Dendritic cell treated with granulocyte-macrophage colony-stimulating factor and Interleukin-4, amounts not matched to agents 40 ng/mL and 50 ng/mL, for 4 days (primary cell): Measurements from ENCODE around the gene FASTKD3.
"Not testable (repeated sequence)": the region's sequence is repeated elsewhere in the genome, so short reads cannot be mapped to it uniquely, and the experiment has no call there.

Experiments
- H3K27ac Mint-ChIP-seq: one replicate; pipeline ENCODE4 v1.8.0; 2022; ENCODE audit warnings: mild to moderate bottlenecking, mixed read lengths
- H3K27me3 Mint-ChIP-seq: one replicate; pipeline ENCODE4 v1.8.0; 2022; ENCODE audit warnings: mild to moderate bottlenecking, mixed read lengths
- H3K36me3 Mint-ChIP-seq: one replicate; pipeline ENCODE4 v1.8.0; 2022; ENCODE audit warnings: low read depth, mixed read lengths
- H3K4me1 Mint-ChIP-seq: one replicate; pipeline ENCODE4 v1.8.0; 2022; ENCODE audit warnings: low read depth, mixed read lengths
- H3K4me3 Mint-ChIP-seq: one replicate; pipeline ENCODE4 v1.8.0; 2022; ENCODE audit warnings: mild to moderate bottlenecking, moderate library complexity, mixed read lengths
- H3K9me3 Mint-ChIP-seq: one replicate; pipeline ENCODE4 v1.8.0; 2022; ENCODE audit warnings: mixed read lengths
- intact Hi-C: fragments of 100-400 bp; cut with micrococcal nuclease; formaldehyde crosslinking; loops from one replicate; pipeline ENCODE4 v1.15.0; 2022

Gene FASTKD3

GRCh38 chr5:7868773-7869473, at the start of gene FASTKD3, which contains the start of gene MTRR:
FASTKD3 (minus strand) TSS chr5:7869031; CDS start chr5:7868083, 948 bp downstream.
MTRR (plus strand) TSS chr5:7869148; CDS start chr5:7870795, 1,647 bp downstream.
- H3K4me3 Mint-ChIP-seq, result peak within 1 kb of the TSS; percentile 89
- H3K9me3 Mint-ChIP-seq, result no peaks in the 10 kb centered on the region
- H3K27me3 Mint-ChIP-seq, result no peaks in the 10 kb centered on the region
- intact Hi-C loops, result loop anchor here (10.0 kb wide), 1 partner anchor 586 kb away; no protein-coding TSS in a partner anchor
- peak within 1 kb of the TSS; percentile 82 for H3K27ac Mint-ChIP-seq
- peaks cover 61% of the 10 kb centered on the region for H3K4me1 Mint-ChIP-seq
- H3K36me3 Mint-ChIP-seq, result peaks cover 69% of the 10 kb centered on the region

- H3K27me3 Mint-ChIP-seq, result peaks cover 3% of the 10 kb centered on the region
- no peaks in the 10 kb centered on the region for H3K4me1 Mint-ChIP-seq
- H3K9me3 Mint-ChIP-seq, result peaks cover 10% of the 10 kb centered on the region
- intact Hi-C loops, result no loop called here
- H3K36me3 Mint-ChIP-seq, result peaks cover 9% of the 10 kb centered on the region
- H3K4me3 Mint-ChIP-seq, result no peak overlapping the region
- no peak overlapping the region for H3K27ac Mint-ChIP-seq
Measured at GRCh38 chr5:7917130-7918123, 48.6 kb upstream of the FASTKD3 start.

GRCh38 chr5:7916171-7916804, 47.5 kb upstream of the FASTKD3 start:
- H3K36me3 Mint-ChIP-seq, result peaks cover 12% of the 10 kb centered on the region
- H3K27ac Mint-ChIP-seq, result no peak overlapping the region
- H3K9me3 Mint-ChIP-seq, result peaks cover 12% of the 10 kb centered on the region
- no peaks in the 10 kb centered on the region for H3K27me3 Mint-ChIP-seq
- H3K4me3 Mint-ChIP-seq, result no peak overlapping the region
- intact Hi-C loops, result no loop called here
- peaks cover 10% of the 10 kb centered on the region for H3K4me1 Mint-ChIP-seq

- Mint-ChIP-seq H3K27ac (peak overlapping the region; percentile 89), H3K9me3 (peaks cover 41% of the 10 kb centered on the region), H3K36me3 (peaks cover 43% of the 10 kb centered on the region), H3K4me1 (peaks cover 17% of the 10 kb centered on the region)
- H3K27me3 Mint-ChIP-seq, intact Hi-C loops, H3K4me3 Mint-ChIP-seq: not testable (repeated sequence)
Measured at GRCh38 chr5:7911429-7911771, 42.6 kb upstream of the FASTKD3 start.

- Mint-ChIP-seq H3K27ac (peak overlapping the region; percentile 89), H3K27me3 (no peaks in the 10 kb centered on the region), H3K4me3 (peak overlapping the region; percentile 4), H3K36me3 (peaks cover 46% of the 10 kb centered on the region), H3K9me3 (peaks cover 41% of the 10 kb centered on the region), H3K4me1 (peaks cover 17% of the 10 kb centered on the region)
- intact Hi-C loops, result no loop called here
Measured at GRCh38 chr5:7910738-7911428, 42.1 kb upstream of the FASTKD3 start.

- peaks cover 27% of the 10 kb centered on the region for H3K4me1 Mint-ChIP-seq
- intact Hi-C loops, result no loop called here
- H3K36me3 Mint-ChIP-seq, result peaks cover 71% of the 10 kb centered on the region
- no peak overlapping the region for H3K4me3 Mint-ChIP-seq
- H3K27me3 Mint-ChIP-seq, result no peaks in the 10 kb centered on the region
- H3K27ac Mint-ChIP-seq, result no peak overlapping the region
- H3K9me3 Mint-ChIP-seq, result peaks cover 40% of the 10 kb centered on the region
Measured at GRCh38 chr5:7908317-7908716, 39.5 kb upstream of the FASTKD3 start.

GRCh38 chr5:7907612-7908011, 38.8 kb upstream of the FASTKD3 start:
- Mint-ChIP-seq H3K9me3 (peaks cover 33% of the 10 kb centered on the region), H3K4me1 (peaks cover 31% of the 10 kb centered on the region), H3K36me3 (peaks cover 72% of the 10 kb centered on the region), H3K27ac (no peak overlapping the region), H3K27me3 (no peaks in the 10 kb centered on the region), H3K4me3 (no peak overlapping the region)
- intact Hi-C loops, result no loop called here

GRCh38 chr5:7904170-7904569, 35.3 kb upstream of the FASTKD3 start:
- Mint-ChIP-seq H3K9me3 (peaks cover 25% of the 10 kb centered on the region), H3K27ac (peak overlapping the region; percentile 10), H3K4me3 (no peak overlapping the region), H3K4me1 (peaks cover 19% of the 10 kb centered on the region), H3K36me3 (peaks cover 92% of the 10 kb centered on the region), H3K27me3 (no peaks in the 10 kb centered on the region)
- intact Hi-C loops, result no loop called here

- peaks cover 92% of the 10 kb centered on the region for H3K36me3 Mint-ChIP-seq
- peaks cover 19% of the 10 kb centered on the region for H3K4me1 Mint-ChIP-seq
- H3K27ac Mint-ChIP-seq, result peak overlapping the region; percentile 28
- H3K27me3 Mint-ChIP-seq, result no peaks in the 10 kb centered on the region
- peaks cover 12% of the 10 kb centered on the region for H3K9me3 Mint-ChIP-seq
- no peak overlapping the region for H3K4me3 Mint-ChIP-seq
- intact Hi-C loops, result no loop called here
Measured at GRCh38 chr5:7902666-7903625, 34.1 kb upstream of the FASTKD3 start.

- Mint-ChIP-seq H3K4me3 (no peak overlapping the region), H3K27ac (peak overlapping the region; percentile 28), H3K27me3 (no peaks in the 10 kb centered on the region), H3K4me1 (peaks cover 19% of the 10 kb centered on the region), H3K36me3 (peaks cover 92% of the 10 kb centered on the region), H3K9me3 (peaks cover 5% of the 10 kb centered on the region)
- intact Hi-C loops, result no loop called here
Measured at GRCh38 chr5:7902201-7902600, 33.4 kb upstream of the FASTKD3 start.

GRCh38 chr5:7897014-7897600, 28.3 kb upstream of the FASTKD3 start:
- H3K27ac Mint-ChIP-seq, result peak overlapping the region; percentile 51

GRCh38 chr5:7894860-7895259, 26.0 kb upstream of the FASTKD3 start:
- intact Hi-C loops, result no loop called here

More at GRCh38 chr5:7897014-7897600, 28.3 kb upstream of the FASTKD3 start:
- peaks cover 9% of the 10 kb centered on the region for H3K4me1 Mint-ChIP-seq
- H3K9me3 Mint-ChIP-seq, result no peaks in the 10 kb centered on the region
- H3K27me3 Mint-ChIP-seq, result no peaks in the 10 kb centered on the region
- H3K36me3 Mint-ChIP-seq, result peaks cover 92% of the 10 kb centered on the region
- intact Hi-C loops, result no loop called here
- H3K4me3 Mint-ChIP-seq, result no peak overlapping the region

More at GRCh38 chr5:7894860-7895259, 26.0 kb upstream of the FASTKD3 start:
- no peaks in the 10 kb centered on the region for H3K9me3 Mint-ChIP-seq
- no peaks in the 10 kb centered on the region for H3K27me3 Mint-ChIP-seq
- peaks cover 88% of the 10 kb centered on the region for H3K36me3 Mint-ChIP-seq
- peaks cover 9% of the 10 kb centered on the region for H3K4me1 Mint-ChIP-seq
- H3K4me3 Mint-ChIP-seq, result no peak overlapping the region
- H3K27ac Mint-ChIP-seq, result no peak overlapping the region
